Activated naive CD4-positive, alpha-beta T cell treated with anti-CD3 and anti-CD28 coated beads, Interleukin-2, amount 10 ng/mL, durations not matched to agents 7 days and 5 days (primary cell): ENCODE results near the gene CCDC8.

ENCODE experiments used
- CTCF ChIA-PET: fragments of 350-600 bp; sonication (Branson Sonifier 250); formaldehyde crosslinking; loops from one replicate; lab custom pipeline; 2021; ENCODE audit warnings: antibody characterized with exemption; lab: Charles Lee
- DNase-seq: peaks from one replicate; pipeline ENCODE4 v3.0.0-alpha.2; 2020
- H3K27ac Mint-ChIP-seq: one replicate; pipeline ENCODE4 v1.8.0; 2021; ENCODE audit warnings: mild to moderate bottlenecking, moderate library complexity, mixed read lengths
- H3K27me3 Mint-ChIP-seq: one replicate; pipeline ENCODE4 v1.8.0; 2021; ENCODE audit warnings: mild to moderate bottlenecking, mixed read lengths
- H3K36me3 Mint-ChIP-seq: one replicate; pipeline ENCODE4 v1.8.0; 2021; ENCODE audit warnings: mixed read lengths
- H3K4me1 Mint-ChIP-seq: one replicate; pipeline ENCODE4 v1.8.0; 2021; ENCODE audit warnings: mixed read lengths
- H3K4me3 Mint-ChIP-seq: one replicate; pipeline ENCODE4 v1.8.0; 2021; ENCODE audit warnings: mild to moderate bottlenecking, moderate library complexity, mixed read lengths
- H3K9me3 Mint-ChIP-seq: one replicate; pipeline ENCODE4 v1.8.0; 2021; ENCODE audit warnings: mixed read lengths

Gene CCDC8

GRCh38 chr19:46361915-46362314 is 51.4 kb downstream of the CCDC8 start:
- peak overlapping the region; percentile 75 for H3K27ac Mint-ChIP-seq
- no peaks in the 10 kb centered on the region for H3K27me3 Mint-ChIP-seq
- peaks cover 44% of the 10 kb centered on the region for H3K4me1 Mint-ChIP-seq
- H3K9me3 Mint-ChIP-seq: no peaks in the 10 kb centered on the region
- DNase-seq: no peak
- CTCF ChIA-PET: interaction anchor here (1.8 kb wide), 1 partner anchor 15 kb away, joined by 3 read pairs; the partner anchor contains the start of gene PPP5C
- peaks cover 46% of the 10 kb centered on the region for H3K36me3 Mint-ChIP-seq
- H3K4me3 Mint-ChIP-seq: peak overlapping the region; percentile 65
